ENCODE data around the gene PRKCE. TPM values are rescaled to one million over a fixed set of nuclear protein-coding genes. Genes with fewer than 3 reads are reported as not detected.

The PRKCE gene
- total RNA-seq, 1 experiment from 2014 or later = 14.0 TPM

DNA sequence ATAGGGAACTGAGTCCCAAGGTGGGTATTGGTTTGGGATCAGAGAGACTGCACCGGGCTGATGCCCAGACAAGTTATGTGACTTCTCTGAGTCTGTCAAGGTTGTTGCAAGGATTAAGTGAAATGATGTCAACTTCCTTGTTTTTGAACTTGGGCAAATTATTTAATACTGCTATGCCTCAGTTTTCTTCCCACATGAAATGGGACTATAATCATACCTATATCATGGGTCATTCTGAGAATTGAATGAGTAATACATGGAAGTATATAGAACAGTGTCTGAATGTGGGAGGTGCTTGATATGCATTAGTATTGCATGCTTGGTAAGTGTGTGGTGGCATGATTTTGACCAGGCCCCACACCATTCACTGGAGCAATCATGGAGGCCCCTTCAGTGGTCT lies 99.0 kb downstream of the PRKCE start:
- no peak overlapping the region for H3K27ac ChIP-seq (ENCODE audit: low read length)
- no peaks in the 10 kb centered on the region for H3K4me1 ChIP-seq (ENCODE audit: control insufficient read depth, insufficient read depth, low read length)
- no peaks in the 10 kb centered on the region for H3K36me3 ChIP-seq (ENCODE audit: control insufficient read depth, insufficient read depth, low read length)
- in situ Hi-C loops (cut with HindIII; ENCODE audit: low pct_unique_long_range_greater_than_20kb, low sequenced_read_pairs) (no loop called here), intact Hi-C loops (cut with micrococcal nuclease; ENCODE audit: unreplicated experiment) (no loop called here)
- DNase-seq (ENCODE audit: low read depth, low spot score) (no peak), ATAC-seq (no peak)
- no peak overlapping the region for H3K4me3 ChIP-seq (ENCODE audit: low read depth in 2 of 2, low read length in 2 of 2)
- no peaks in the 10 kb centered on the region for H3K27me3 ChIP-seq (ENCODE audit: control insufficient read depth, insufficient read depth, low read length)
- H3K9me3 ChIP-seq (ENCODE audit: control insufficient read depth, insufficient read depth, low read depth, low read length) = no peaks in the 10 kb centered on the region
- TF ChIP-seq REST (IDR thresholded peaks at IDR 0.05; ENCODE audit: insufficient read depth in 1 of 2, low read depth in 2 of 2, low read length in 1 of 2) = no peak
- TF ChIP-seq POLR2AphosphoS5 (IDR thresholded peaks at IDR 0.05; ENCODE audit: low read depth, low read length) = no peak
- no peak for TF ChIP-seq SIN3A (IDR thresholded peaks at IDR 0.05; ENCODE audit: borderline replicate concordance, insufficient read depth, low read depth, low read length)
- TF ChIP-seq CTCF (IDR thresholded peaks at IDR 0.05) = no peak
- TF ChIP-seq TCF7L2 (IDR thresholded peaks at IDR 0.05; ENCODE audit: low read depth, low read length) = no peak
- BruUV-seq (replicated peaks) = no TSS peak
- ChIA-PET CTCF (no interaction called here), POLR2A (no interaction called here)

GRCh38 chr2:45753381-45753780 lies 101.9 kb downstream of the PRKCE start:
- Histone ChIP-seq H3K27ac (ENCODE audit: low read length) (no peak overlapping the region), H3K4me3 (ENCODE audit: low read depth in 2 of 2, low read length in 2 of 2) (no peak overlapping the region), H3K36me3 (ENCODE audit: control insufficient read depth, insufficient read depth, low read length) (no peaks in the 10 kb centered on the region), H3K4me1 (ENCODE audit: control insufficient read depth, insufficient read depth, low read length) (no peaks in the 10 kb centered on the region), H3K27me3 (ENCODE audit: control insufficient read depth, insufficient read depth, low read length) (no peaks in the 10 kb centered on the region), H3K9me3 (ENCODE audit: control insufficient read depth, insufficient read depth, low read depth, low read length) (no peaks in the 10 kb centered on the region)
- ChIA-PET CTCF (no interaction called here), POLR2A (no interaction called here)
- ATAC-seq (no peak), DNase-seq (ENCODE audit: low read depth, low spot score) (no peak)
- TF ChIP-seq CTCF (IDR thresholded peaks at IDR 0.05) (no peak), TCF7L2 (IDR thresholded peaks at IDR 0.05; ENCODE audit: low read depth, low read length) (no peak), SIN3A (IDR thresholded peaks at IDR 0.05; ENCODE audit: borderline replicate concordance, insufficient read depth, low read depth, low read length) (no peak), POLR2AphosphoS5 (IDR thresholded peaks at IDR 0.05; ENCODE audit: low read depth, low read length) (no peak), REST (IDR thresholded peaks at IDR 0.05; ENCODE audit: insufficient read depth in 1 of 2, low read depth in 2 of 2, low read length in 1 of 2) (no peak)
- no TSS peak for BruUV-seq (replicated peaks)
- in situ Hi-C loops (cut with HindIII; ENCODE audit: low pct_unique_long_range_greater_than_20kb, low sequenced_read_pairs) (no loop called here), intact Hi-C loops (cut with micrococcal nuclease; ENCODE audit: unreplicated experiment) (no loop called here)
